ENCODE data around the gene C12orf76.
"Not testable (repeated sequence)": the region's sequence is repeated elsewhere in the genome, so short reads cannot be mapped to it uniquely, and the experiment has no call there.

DNA sequence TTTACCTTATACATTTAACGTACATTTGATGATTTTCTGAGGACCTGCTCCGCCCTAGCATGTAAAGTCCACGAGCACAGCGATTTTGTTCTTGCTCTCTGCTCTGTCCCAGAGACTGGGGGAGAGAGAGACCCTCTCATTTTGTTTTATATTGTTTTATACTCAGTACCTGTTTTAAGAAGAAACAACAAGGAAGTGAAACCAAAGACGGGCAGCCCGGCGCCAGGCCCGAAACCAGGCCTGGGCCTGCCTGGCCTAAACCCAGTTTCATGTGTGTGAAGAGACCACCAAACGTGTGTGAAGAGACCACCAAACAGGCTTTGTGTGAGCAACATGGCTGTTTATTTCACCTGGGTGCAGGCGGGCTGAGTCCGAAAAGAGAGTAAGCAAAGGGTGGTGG lies 712 bp upstream of the C12orf76 start:
- TF ChIP-seq, protein P1, sequence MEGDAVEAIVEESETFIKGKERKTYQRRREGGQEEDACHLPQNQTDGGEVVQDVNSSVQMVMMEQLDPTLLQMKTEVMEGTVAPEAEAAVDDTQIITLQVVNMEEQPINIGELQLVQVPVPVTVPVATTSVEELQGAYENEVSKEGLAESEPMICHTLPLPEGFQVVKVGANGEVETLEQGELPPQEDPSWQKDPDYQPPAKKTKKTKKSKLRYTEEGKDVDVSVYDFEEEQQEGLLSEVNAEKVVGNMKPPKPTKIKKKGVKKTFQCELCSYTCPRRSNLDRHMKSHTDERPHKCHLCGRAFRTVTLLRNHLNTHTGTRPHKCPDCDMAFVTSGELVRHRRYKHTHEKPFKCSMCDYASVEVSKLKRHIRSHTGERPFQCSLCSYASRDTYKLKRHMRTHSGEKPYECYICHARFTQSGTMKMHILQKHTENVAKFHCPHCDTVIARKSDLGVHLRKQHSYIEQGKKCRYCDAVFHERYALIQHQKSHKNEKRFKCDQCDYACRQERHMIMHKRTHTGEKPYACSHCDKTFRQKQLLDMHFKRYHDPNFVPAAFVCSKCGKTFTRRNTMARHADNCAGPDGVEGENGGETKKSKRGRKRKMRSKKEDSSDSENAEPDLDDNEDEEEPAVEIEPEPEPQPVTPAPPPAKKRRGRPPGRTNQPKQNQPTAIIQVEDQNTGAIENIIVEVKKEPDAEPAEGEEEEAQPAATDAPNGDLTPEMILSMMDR (IDR thresholded peaks at IDR 0.05) = not testable (repeated sequence)
- TF ChIP-seq POLR2A (IDR thresholded peaks at IDR 0.05) = not testable (repeated sequence)
